Mucosa of stomach (tissue), 1 donor: ENCODE measurements around the gene LARP6.

Source experiments
- H3K27me3 ChIP-seq: one replicate; pipeline ENCODE4 v1.7.0; 2013; ENCODE audit warnings: mild to moderate bottlenecking, low read length; ENCODE audit not compliant: control insufficient read depth, insufficient read depth
- H3K36me3 ChIP-seq: one replicate; pipeline ENCODE4 v1.7.0; 2013; ENCODE audit warnings: low read length; ENCODE audit not compliant: control insufficient read depth, insufficient read depth
- H3K4me1 ChIP-seq: one replicate; pipeline ENCODE4 v1.7.0; 2013; ENCODE audit warnings: mild to moderate bottlenecking, low read length; ENCODE audit not compliant: control insufficient read depth, insufficient read depth
- H3K4me3 ChIP-seq: one replicate; pipeline ENCODE4 v1.7.0; 2013; ENCODE audit warnings: low read length
- H3K9ac ChIP-seq: one replicate; pipeline ENCODE4 v1.7.0; 2013; ENCODE audit warnings: mild to moderate bottlenecking, low read length, moderate library complexity
- H3K9me3 ChIP-seq: one replicate; pipeline ENCODE4 v1.7.0; 2013; ENCODE audit warnings: mild to moderate bottlenecking, low read length, moderate library complexity; ENCODE audit not compliant: control insufficient read depth
- donor health status: Pancreatic carcinoma.

LARP6 gene

GRCh38 chr15:70796516-70797310 lies 57.2 kb downstream of the LARP6 start:
- Histone ChIP-seq H3K36me3 (no peaks in the 10 kb centered on the region), H3K9ac (no peak overlapping the region), H3K9me3 (no peaks in the 10 kb centered on the region), H3K27me3 (no peaks in the 10 kb centered on the region), H3K4me3 (no peak overlapping the region), H3K4me1 (peaks cover 9% of the 10 kb centered on the region)

- Histone ChIP-seq H3K9me3 (no peaks in the 10 kb centered on the region), H3K27me3 (no peaks in the 10 kb centered on the region), H3K4me1 (peaks cover 7% of the 10 kb centered on the region), H3K36me3 (no peaks in the 10 kb centered on the region), H3K4me3 (no peak overlapping the region), H3K9ac (no peak overlapping the region)
Observed at GRCh38 chr15:70795311-70795665, 58.7 kb downstream of the LARP6 start.

- Histone ChIP-seq H3K9ac (no peak overlapping the region), H3K4me1 (peaks cover 1% of the 10 kb centered on the region), H3K4me3 (no peak overlapping the region), H3K9me3 (no peaks in the 10 kb centered on the region), H3K27me3 (no peaks in the 10 kb centered on the region), H3K36me3 (no peaks in the 10 kb centered on the region)
Observed at GRCh38 chr15:70794596-70795310, 59.2 kb downstream of the LARP6 start.

GRCh38 chr15:70793694-70794093 lies 60.3 kb downstream of the LARP6 start:
- Histone ChIP-seq H3K36me3 (no peaks in the 10 kb centered on the region), H3K9ac (no peak overlapping the region), H3K27me3 (no peaks in the 10 kb centered on the region), H3K4me3 (no peak overlapping the region), H3K4me1 (no peaks in the 10 kb centered on the region), H3K9me3 (no peaks in the 10 kb centered on the region)

GRCh38 chr15:70792171-70792573 lies 61.8 kb downstream of the LARP6 start:
- H3K36me3 ChIP-seq = no peaks in the 10 kb centered on the region
- no peak overlapping the region for H3K4me3 ChIP-seq
- no peaks in the 10 kb centered on the region for H3K9me3 ChIP-seq
- H3K4me1 ChIP-seq = peaks cover 9% of the 10 kb centered on the region
- H3K27me3 ChIP-seq = no peaks in the 10 kb centered on the region
- H3K9ac ChIP-seq = no peak overlapping the region

- Histone ChIP-seq H3K9me3 (no peaks in the 10 kb centered on the region), H3K4me3 (no peak overlapping the region), H3K36me3 (no peaks in the 10 kb centered on the region), H3K4me1 (peaks cover 9% of the 10 kb centered on the region), H3K27me3 (no peaks in the 10 kb centered on the region), H3K9ac (no peak overlapping the region)
Observed at GRCh38 chr15:70791259-70791658, 62.7 kb downstream of the LARP6 start.

- no peaks in the 10 kb centered on the region for H3K27me3 ChIP-seq
- H3K9ac ChIP-seq = no peak overlapping the region
- H3K4me1 ChIP-seq = peaks cover 9% of the 10 kb centered on the region
- H3K9me3 ChIP-seq = no peaks in the 10 kb centered on the region
- no peak overlapping the region for H3K4me3 ChIP-seq
- no peaks in the 10 kb centered on the region for H3K36me3 ChIP-seq
Observed at GRCh38 chr15:70789213-70789612, 64.7 kb downstream of the LARP6 start.

- no peak overlapping the region for H3K4me3 ChIP-seq
- no peak overlapping the region for H3K9ac ChIP-seq
Observed at GRCh38 chr15:70788114-70789049, 65.6 kb downstream of the LARP6 start.

GRCh38 chr15:70786996-70787395 lies 67.0 kb downstream of the LARP6 start:
- no peak overlapping the region for H3K4me3 ChIP-seq
- H3K27me3 ChIP-seq = no peaks in the 10 kb centered on the region
- H3K4me1 ChIP-seq = peaks cover 12% of the 10 kb centered on the region
- H3K9ac ChIP-seq = no peak overlapping the region
- no peaks in the 10 kb centered on the region for H3K36me3 ChIP-seq
- H3K9me3 ChIP-seq = no peaks in the 10 kb centered on the region

More at GRCh38 chr15:70788114-70789049, 65.6 kb downstream of the LARP6 start:
- Histone ChIP-seq H3K4me1 (peaks cover 9% of the 10 kb centered on the region), H3K9me3 (no peaks in the 10 kb centered on the region), H3K36me3 (no peaks in the 10 kb centered on the region), H3K27me3 (no peaks in the 10 kb centered on the region)

- H3K4me1 ChIP-seq = peaks cover 15% of the 10 kb centered on the region
- H3K9me3 ChIP-seq = no peaks in the 10 kb centered on the region
- no peaks in the 10 kb centered on the region for H3K27me3 ChIP-seq
- H3K4me3 ChIP-seq = no peak overlapping the region
- H3K9ac ChIP-seq = no peak overlapping the region
- no peaks in the 10 kb centered on the region for H3K36me3 ChIP-seq
Observed at GRCh38 chr15:70783610-70784022, 70.3 kb downstream of the LARP6 start.

GRCh38 chr15:70783041-70783440 lies 70.9 kb downstream of the LARP6 start:
- no peaks in the 10 kb centered on the region for H3K27me3 ChIP-seq
- no peak overlapping the region for H3K4me3 ChIP-seq
- no peaks in the 10 kb centered on the region for H3K9me3 ChIP-seq
- H3K36me3 ChIP-seq = no peaks in the 10 kb centered on the region
- H3K9ac ChIP-seq = no peak overlapping the region
- peaks cover 15% of the 10 kb centered on the region for H3K4me1 ChIP-seq

- no peaks in the 10 kb centered on the region for H3K36me3 ChIP-seq
- peaks cover 13% of the 10 kb centered on the region for H3K4me1 ChIP-seq
- H3K9me3 ChIP-seq = no peaks in the 10 kb centered on the region
- H3K27me3 ChIP-seq = no peaks in the 10 kb centered on the region
- no peak overlapping the region for H3K9ac ChIP-seq
- H3K4me3 ChIP-seq = no peak overlapping the region
Observed at GRCh38 chr15:70781236-70781635, 72.7 kb downstream of the LARP6 start.
